ENCODE data around the gene NTRK2. TPM values are rescaled to one million over a fixed set of nuclear protein-coding genes. Genes with fewer than 3 reads are reported as not detected.

The NTRK2 gene
- total RNA-seq, 1 donor from 2014 or later: 3.8 TPM

- Histone ChIP-seq H3K27ac (replicated peaks) (no peak overlapping the region), H3K27me3 (ENCODE audit: low read depth) (peaks cover 29% of the 10 kb centered on the region), H3K4me1 (no peaks in the 10 kb centered on the region), H3K4me3 (no peak overlapping the region), H3K36me3 (no peaks in the 10 kb centered on the region), H3K9me3 (replicated peaks) (no peaks in the 10 kb centered on the region)
- DNase-seq: no peak
- intact Hi-C loops (cut with micrococcal nuclease): no loop called here
- TF ChIP-seq CTCF (IDR thresholded peaks at IDR 0.05; ENCODE audit: borderline replicate concordance): no peak
Measured at GRCh38 chr9:85014292-85014691, 344.8 kb downstream of the NTRK2 start.

GRCh38 chr9:85016384-85017006 is 347.0 kb downstream of the NTRK2 start:
- Histone ChIP-seq H3K27me3 (ENCODE audit: low read depth) (peaks cover 39% of the 10 kb centered on the region), H3K27ac (replicated peaks) (no peak overlapping the region), H3K36me3 (no peaks in the 10 kb centered on the region), H3K4me3 (no peak overlapping the region), H3K9me3 (replicated peaks) (no peaks in the 10 kb centered on the region), H3K4me1 (no peaks in the 10 kb centered on the region)
- no peak for DNase-seq
- intact Hi-C loops (cut with micrococcal nuclease): no loop called here
- TF ChIP-seq CTCF (IDR thresholded peaks at IDR 0.05; ENCODE audit: borderline replicate concordance): no peak

GRCh38 chr9:85020791-85021190 is 351.3 kb downstream of the NTRK2 start:
- H3K9me3 ChIP-seq (replicated peaks): no peaks in the 10 kb centered on the region
- H3K4me3 ChIP-seq: no peak overlapping the region
- H3K36me3 ChIP-seq: no peaks in the 10 kb centered on the region
- H3K4me1 ChIP-seq: no peaks in the 10 kb centered on the region
- no peak for DNase-seq
- TF ChIP-seq CTCF (IDR thresholded peaks at IDR 0.05; ENCODE audit: borderline replicate concordance): no peak
- H3K27me3 ChIP-seq (ENCODE audit: low read depth): peaks cover 26% of the 10 kb centered on the region
- intact Hi-C loops (cut with micrococcal nuclease): no loop called here
- no peak overlapping the region for H3K27ac ChIP-seq (replicated peaks)

DNA sequence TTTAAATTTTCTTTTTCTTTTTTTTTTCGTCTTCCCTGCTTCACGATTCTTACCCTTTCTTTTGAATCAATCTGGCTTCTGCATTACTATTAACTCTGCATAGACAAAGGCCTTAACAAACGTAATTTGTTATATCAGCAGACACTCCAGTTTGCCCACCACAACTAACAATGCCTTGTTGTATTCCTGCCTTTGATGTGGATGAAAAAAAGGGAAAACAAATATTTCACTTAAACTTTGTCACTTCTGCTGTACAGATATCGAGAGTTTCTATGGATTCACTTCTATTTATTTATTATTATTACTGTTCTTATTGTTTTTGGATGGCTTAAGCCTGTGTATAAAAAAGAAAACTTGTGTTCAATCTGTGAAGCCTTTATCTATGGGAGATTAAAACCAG is 352.2 kb downstream of the NTRK2 start:
- no peaks in the 10 kb centered on the region for H3K36me3 ChIP-seq
- no peak overlapping the region for H3K4me3 ChIP-seq
- no peak overlapping the region for H3K27ac ChIP-seq (replicated peaks)
- TF ChIP-seq CTCF (IDR thresholded peaks at IDR 0.05; ENCODE audit: borderline replicate concordance): no peak
- H3K9me3 ChIP-seq (replicated peaks): no peaks in the 10 kb centered on the region
- intact Hi-C loops (cut with micrococcal nuclease): no loop called here
- DNase-seq: no peak
- peaks cover 19% of the 10 kb centered on the region for H3K27me3 ChIP-seq (ENCODE audit: low read depth)
- no peaks in the 10 kb centered on the region for H3K4me1 ChIP-seq

- intact Hi-C loops (cut with micrococcal nuclease): no loop called here
- Histone ChIP-seq H3K27me3 (ENCODE audit: low read depth) (peaks cover 16% of the 10 kb centered on the region), H3K36me3 (no peaks in the 10 kb centered on the region), H3K4me1 (no peaks in the 10 kb centered on the region), H3K9me3 (replicated peaks) (no peaks in the 10 kb centered on the region), H3K27ac (replicated peaks) (no peak overlapping the region), H3K4me3 (no peak overlapping the region)
- peak; percentile 38 for TF ChIP-seq CTCF (IDR thresholded peaks at IDR 0.05; ENCODE audit: borderline replicate concordance)
- DNase-seq: no peak
Measured at GRCh38 chr9:85024374-85024773, 354.8 kb downstream of the NTRK2 start.

All from left ventricle myocardium inferior (tissue), 1 donor.